DMS53 (cell line): Measurements from ENCODE around the gene ACTL10.
A peak's percentile ranks its signal among the peaks of the same experiment; 100 is the strongest.
"Not testable (repeated sequence)": the region's sequence is repeated elsewhere in the genome, so short reads cannot be mapped to it uniquely, and the experiment has no call there.

Source experiments
- DNase-seq: peaks from one replicate; lab custom pipeline; 2025; lab: John Stamatoyannopoulos, UW

Gene ACTL10

DNA sequence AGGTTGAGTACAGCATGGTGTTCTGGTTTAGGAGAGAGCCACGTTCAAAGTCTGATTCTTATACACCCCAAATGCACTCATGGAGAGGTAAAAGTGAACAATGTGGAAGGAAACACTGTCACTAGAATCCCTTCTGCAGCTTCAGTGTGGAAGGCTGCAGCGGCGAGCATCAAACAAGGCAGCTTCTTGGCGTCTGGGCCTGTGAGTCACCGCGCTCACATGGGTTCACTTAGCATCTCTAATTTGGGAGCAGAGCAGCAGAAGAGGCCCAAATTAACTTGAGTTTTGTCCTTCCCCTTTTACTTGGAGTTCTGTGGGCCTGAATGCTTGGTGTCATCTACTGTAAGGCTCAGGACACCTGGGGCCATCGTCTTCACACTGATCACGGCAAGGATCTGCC is 30.4 kb downstream of the ACTL10 start:
- DNase-seq, result no peak

DNA sequence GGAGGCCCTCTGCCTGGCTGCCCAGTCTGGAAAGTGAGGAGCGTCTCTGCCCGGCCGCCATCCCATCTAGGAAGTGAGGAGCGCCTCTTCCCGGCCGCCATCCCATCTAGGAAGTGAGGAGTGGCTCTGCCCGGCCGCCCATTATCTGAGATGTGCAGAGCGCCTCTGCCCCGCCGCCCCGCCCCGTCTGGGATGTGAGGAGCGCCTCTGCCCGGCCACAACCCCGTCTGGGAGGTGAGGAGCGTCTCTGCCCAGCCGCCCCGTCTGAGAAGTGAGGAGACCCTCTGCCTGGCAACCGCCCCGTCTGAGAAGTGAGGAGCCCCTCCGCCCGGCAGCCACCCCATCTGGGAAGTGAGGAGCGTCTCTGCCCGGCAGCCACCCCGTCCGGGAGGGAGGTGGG is 32.2 kb downstream of the ACTL10 start:
- DNase-seq, result not testable (repeated sequence)

DNA sequence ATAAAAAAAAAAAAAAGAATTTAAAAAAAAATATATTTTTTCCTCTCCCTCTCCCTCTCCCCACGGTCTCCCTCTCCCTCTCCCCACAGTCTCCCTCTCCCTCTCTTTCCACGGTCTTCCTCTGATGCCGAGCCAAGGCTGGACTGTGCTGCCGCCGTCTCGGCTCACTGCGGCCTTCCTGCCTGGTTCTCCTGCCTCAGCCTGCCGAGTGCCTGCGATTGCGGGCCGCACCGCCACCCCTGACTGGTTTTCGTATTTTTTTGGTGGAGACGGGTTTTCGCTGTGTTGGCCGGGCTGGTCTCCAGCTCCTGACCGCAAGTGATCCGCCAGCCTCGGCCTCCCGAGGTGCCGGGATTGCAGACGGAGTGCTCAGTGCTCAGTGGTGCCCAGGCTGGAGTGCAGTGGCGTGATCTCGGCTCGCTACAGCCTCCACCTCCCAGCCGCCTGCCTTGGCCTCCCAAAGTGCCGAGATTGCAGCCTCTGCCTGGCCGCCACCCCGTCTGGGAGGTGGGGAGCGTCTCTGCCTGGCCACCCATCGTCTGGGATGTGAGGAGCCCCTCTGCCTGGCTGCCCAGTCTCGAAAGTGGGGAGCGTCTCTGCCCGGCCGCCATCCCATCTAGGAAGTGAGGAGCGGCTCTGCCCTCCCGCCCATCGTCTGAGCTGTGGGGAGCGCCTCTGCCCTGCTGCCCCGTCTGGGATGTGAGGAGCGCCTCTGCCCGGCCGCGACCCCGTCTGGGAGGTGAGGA is 34.1 kb downstream of the ACTL10 start:
- DNase-seq, result peak; percentile 61

DNA sequence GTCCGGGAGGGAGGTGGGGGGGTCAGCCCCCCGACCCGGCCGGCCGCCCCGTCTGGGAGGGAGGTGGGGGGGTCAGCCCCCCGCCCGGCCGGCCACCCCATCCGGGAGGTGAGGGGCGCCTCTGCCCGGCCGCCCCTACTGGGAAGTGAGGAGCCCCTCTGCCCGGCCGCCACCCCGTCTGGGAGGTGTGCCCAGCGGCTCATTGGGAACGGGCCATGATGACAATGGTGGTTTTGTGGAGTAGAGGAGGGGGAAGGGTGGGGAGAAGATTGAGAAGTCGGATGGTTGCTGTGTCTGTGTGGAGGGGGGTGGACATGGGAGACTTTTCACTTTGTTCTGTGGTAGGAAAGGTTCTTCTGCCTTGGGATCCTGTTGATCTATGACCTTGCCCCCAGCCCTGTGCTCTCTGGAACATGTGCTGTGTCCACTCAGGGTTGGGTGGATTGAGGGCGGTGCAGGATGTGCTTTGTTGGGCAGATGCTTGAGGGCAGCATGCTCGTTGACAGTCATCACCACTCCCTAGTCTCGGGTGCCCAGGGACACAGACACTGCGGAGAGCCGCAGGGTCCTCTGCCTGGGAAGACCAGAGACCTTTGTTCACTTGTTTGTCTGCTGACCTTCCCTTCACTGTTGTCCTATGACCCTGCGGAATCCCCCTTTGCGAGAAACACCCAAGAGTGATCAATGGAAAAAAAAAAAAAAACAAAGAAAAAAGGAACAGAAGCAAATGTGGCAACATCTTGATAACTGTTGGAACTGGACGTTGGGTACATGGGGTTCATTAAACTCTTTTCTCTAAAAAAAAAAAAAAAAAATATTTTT is 35.1 kb downstream of the ACTL10 start:
- DNase-seq, result peak; percentile 25

DNA sequence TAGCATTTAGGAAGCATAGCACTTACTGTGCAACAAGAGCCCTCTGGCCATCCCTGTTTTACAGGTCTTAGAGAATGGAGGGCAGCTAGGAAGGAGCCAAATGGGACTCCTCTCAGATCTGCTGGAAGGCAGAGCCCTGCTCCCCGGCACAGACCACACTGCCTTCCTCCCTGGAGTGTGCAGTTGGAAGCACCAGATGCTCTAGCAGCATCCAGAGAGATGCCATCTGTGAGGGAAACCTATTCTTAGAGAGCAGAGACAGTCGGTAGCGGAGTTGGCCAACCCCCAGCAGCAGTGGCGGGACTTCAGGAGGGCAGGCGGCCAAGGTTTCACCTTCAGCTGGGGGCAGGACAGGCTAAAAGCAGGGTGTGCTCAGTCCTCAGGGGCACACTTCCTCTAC is 36.1 kb downstream of the ACTL10 start:
- peak; percentile 32 for DNase-seq

DNA sequence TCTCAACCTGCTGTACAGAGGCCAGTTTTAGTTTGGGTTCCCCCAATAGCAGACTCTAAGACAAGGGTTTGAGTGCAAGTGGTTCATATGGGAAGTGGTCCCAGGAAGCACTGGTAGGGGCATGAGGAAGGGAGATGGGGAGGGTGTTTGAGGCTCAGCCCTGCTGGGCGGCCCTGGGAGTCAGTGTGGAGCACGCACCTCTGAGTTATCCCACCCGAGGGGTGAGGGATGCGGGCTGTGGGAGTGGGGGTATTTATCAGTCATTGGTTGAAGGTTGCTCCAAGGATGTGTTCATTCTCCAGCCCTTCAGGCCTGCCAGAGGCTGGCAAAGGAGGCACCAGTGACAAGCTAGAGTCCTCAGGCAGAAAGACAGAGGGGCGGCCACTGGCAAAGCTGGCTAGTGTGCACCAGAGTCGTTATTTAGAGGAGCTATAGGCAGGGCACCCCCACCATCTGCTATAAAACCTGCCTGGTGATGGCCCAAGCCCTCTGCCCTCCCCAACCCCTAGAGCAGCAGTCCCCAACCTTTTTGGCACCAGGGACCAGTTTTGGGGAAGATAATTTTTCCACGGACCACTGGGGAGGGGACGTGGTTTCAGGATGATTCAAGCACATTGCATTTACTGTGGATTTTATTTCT is 36.9 kb downstream of the ACTL10 start:
- no peak for DNase-seq

DNA sequence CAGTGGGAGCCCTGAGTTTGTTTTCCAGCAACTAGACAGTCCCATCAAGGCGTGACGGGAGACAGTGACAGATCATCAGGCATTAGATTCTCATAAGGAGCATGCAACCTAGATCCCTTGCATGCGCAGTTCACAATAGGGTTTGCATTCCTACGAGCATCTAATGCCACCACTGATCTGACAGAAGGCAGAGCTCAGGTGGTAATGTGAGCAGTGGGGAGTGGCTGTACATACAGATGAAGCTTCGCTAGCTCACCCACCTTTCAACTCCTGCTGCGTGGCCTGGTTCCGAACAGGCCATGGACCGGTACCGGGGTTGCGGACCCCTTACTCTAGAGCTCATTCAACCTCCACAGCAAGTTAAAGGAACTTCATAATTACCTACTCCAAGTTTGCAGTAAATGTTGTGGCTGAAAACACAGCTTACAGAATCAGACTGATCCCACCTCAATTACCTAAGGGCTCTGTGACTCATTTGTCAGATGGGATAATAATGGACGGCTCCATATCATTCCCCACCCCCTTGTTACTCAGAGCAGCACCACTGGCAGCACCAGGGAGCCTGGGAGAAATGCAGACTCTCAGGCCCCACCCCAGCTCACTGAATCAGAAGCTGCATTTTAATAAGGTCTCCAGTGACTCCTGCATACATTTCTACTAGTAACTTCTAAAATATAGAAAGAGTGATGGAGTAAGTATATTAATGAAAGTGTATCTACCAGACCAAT is 37.6 kb downstream of the ACTL10 start:
- DNase-seq, result no peak

DNA sequence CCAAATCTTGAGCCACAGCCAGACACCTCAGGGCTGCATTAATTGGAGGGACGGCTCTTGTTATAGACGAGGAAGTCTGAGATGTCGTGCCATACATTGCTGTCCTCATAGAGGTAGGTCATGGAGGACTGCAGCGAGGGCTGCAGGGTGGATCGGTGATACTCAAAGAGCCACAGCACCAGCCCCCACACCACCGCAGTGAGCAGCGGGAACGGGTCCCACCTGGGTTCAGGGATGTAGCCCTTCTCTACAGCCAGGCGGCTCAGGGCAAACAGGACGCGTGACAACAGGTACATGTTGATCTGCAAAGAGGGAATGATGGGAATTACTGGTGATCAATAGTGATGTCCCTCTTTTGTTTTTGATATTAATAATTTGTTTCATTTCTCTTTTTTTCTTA is 40.9 kb downstream of the ACTL10 start:
- DNase-seq, result no peak

DNA sequence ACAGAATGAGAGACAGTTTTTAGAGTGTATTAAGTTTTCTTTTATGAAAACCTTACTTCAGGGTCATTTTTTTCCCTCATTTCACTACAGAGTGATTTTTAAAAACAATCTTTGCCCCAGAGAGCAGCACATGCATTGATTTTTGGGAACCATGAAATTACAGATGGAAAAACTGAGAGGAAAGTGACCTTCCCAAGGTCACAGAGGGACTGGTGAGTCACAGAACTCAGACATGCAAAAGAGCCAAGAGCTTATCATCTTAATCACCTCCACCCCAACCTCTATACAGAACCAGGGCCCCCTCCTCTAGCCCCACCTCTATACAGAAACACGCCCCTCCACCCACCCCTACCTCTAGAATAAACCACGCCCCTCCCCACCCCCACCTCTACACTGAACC is 42.7 kb downstream of the ACTL10 start:
- no peak for DNase-seq

DNA sequence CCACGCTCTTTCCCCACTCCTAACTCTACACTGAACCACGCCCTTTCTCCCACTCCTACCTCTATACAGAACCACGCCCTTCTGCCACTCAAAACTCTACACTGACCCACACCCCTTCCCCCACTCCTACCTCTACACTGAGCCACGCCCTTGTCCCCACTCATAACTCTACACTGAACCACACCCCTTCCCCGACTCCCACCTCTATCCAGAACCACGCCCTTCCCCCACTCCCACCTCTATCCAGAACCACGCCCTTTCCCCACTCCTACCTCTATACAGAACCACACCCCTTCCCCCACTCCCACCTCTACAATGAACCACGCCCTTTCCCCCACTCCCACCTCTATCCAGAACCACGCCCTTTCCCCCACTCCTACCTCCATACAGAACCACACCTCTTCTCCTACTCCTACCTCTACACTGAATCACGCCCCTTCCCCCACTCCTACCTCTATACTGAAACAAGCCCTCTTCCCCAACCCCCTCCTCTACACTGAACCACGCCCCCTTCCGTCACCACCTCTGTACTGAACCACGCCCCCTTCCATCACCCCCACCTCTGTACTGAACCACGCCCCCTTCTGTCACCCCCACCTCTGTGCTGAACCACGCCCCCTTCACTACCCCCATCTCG is 43.3 kb downstream of the ACTL10 start:
- DNase-seq, result no peak

DNA sequence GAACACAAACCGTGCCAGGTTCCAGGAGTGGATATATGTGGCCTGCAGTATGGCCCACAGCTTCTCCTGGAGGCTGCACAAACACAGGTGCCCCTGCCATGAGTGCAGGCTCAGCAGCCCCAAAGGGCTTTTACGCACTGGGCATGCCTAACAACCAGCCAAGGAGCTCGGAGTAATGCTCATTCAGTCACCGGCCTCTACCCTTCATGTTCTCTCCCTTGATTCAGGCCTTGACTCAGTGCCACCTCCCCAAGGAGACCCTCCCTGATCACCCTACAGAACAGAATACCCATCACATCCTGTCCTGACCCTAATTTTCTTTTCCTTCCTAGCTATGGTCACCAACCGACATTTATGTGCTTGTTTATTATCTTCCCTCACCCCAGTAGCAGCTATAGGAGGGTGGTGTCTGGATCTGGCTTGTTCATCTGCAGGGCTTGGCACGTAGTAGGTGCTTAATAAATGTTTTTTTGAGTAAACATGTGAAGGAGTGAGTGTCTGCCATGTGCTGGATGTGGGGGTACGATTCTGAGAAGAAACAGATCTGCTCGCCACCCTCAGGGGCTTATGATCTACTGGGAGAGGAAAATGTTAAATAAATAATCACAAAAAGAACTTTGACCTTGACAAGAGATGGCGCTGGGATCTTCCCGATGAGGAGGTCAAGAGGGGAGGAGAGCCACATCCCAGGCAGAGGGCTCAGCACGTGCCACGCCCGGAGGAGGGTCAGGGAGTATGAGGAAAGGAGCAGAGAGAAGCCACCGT is 44.1 kb downstream of the ACTL10 start:
- DNase-seq, result no peak

DNA sequence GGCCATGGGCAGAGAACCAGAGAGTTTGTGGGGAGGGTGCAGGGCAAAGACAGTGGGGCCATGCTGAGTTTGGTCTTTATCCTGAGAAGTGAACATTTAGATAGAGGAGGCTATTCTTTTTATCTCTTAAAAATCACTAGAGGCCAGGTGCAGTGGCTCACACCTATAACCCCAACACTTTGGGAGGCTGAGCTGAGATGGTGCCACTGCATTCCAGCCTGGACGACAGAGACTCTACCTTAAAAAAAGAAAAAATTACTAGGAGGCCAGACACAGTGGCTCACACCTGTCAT is 44.6 kb downstream of the ACTL10 start:
- DNase-seq, result no peak

DNA sequence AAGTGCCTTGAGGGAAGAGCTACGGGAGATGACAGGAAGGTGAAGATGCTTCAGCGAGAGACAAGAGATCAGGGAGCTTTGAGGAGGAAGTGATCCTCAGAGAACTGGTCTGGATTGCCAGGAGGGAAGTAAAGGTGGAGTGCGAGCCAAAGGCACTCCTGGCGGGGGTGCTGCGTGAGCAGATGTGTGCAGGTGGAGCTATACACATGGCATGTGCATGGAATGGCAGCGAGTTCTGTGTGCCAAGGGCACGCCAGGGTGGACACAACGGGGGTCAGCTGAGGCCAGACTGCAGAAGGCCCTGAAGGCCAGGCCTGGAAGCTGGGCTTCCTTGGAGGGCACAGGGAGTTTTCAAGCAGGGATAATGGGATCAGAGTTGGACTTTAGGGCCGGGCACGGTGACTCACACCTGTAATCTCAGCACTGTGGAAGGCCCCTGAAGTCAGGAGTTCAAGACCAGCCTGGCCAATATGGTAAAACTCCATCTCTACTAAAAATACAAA is 47.2 kb downstream of the ACTL10 start:
- DNase-seq, result no peak

DNA sequence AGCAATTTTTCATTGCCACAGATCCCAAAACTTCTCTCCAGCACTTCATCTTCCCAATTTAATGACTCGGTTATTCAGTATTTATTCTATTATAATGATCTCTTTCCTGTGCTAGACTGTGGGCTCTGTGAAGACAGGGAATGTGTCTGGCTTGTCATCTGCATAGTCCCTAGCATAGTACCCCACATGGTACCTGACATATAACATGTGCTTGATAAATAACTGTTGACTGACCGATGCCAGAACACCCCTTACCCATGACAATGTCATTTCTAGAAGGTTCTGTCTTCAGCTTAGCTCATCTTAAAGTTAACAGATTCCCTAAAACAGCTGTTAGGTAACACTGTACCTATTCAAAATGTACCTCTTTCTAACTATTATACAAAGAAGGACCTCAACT is 49.8 kb downstream of the ACTL10 start:
- no peak for DNase-seq
